Prostate gland (tissue), 2 donors: ENCODE results near the gene BBOF1.

Experiments used
- CTCF ChIP-seq, 4 experiments: fragments of 200-600 bp in 2 of 4; fragments of 450-650 bp in 2 of 4; sonication (generic) in 2 of 4; IDR thresholded peaks; 1 replicate in 3 of 4; 2 replicates in 1 of 4; pipeline ENCODE4 v1.5.1; 2016 to 2019; ENCODE audit warnings: antibody characterized with exemption in 4 of 4, mild to moderate bottlenecking in 2 of 4, moderate library complexity in 2 of 4
- POLR2AphosphoS5 ChIP-seq: sonication (generic); formaldehyde crosslinking; IDR thresholded peaks from one replicate; pipeline ENCODE4 v1.6.1; 2017; ENCODE audit warnings: antibody characterized with exemption

- TF ChIP-seq CTCF (IDR thresholded peaks at IDR 0.05) (peak in 2 of 4 experiments; percentile 24 to 31), POLR2AphosphoS5 (peak; percentile 93)
Measured at GRCh38 chr14:74084277-74085046, 65.3 kb downstream of the BBOF1 start, which contains the start of the genes ALDH6A1 and LIN52.
